Smooth muscle cell (in vitro differentiated cells): ENCODE measurements around the gene PTPRN2. TPM values are rescaled to one million over a fixed set of nuclear protein-coding genes. Genes with fewer than 3 reads are reported as not detected.

Experiments used
- DNase-seq: peaks from one replicate; lab custom pipeline; 2025; ENCODE audit not compliant: unreplicated experiment; lab: John Stamatoyannopoulos, UW
- H2AFZ ChIP-seq: fragments of 200-600 bp; sonication (generic); 2 replicates; pipeline ENCODE4 v1.6.0; 2016; ENCODE audit warnings: antibody characterized with exemption, low read depth, mild to moderate bottlenecking
- H3F3A ChIP-seq: fragments of 200-600 bp; sonication (generic); 2 replicates; pipeline ENCODE4 v1.6.0; 2017; ENCODE audit warnings: antibody characterized with exemption, low read depth
- H3K27ac ChIP-seq: fragments of 200-600 bp; sonication (generic); 2 replicates; pipeline ENCODE4 v1.5.1; 2016; ENCODE audit warnings: low read depth, mild to moderate bottlenecking
- H3K27me3 ChIP-seq: fragments of 200-600 bp; sonication (generic); 2 replicates; pipeline ENCODE4 v1.6.1; 2016; ENCODE audit warnings: low read depth, mild to moderate bottlenecking
- H3K36me3 ChIP-seq: fragments of 200-600 bp; sonication (generic); 2 replicates; pipeline ENCODE4 v1.5.1; 2016; ENCODE audit warnings: low read depth
- H3K4me1 ChIP-seq: fragments of 200-600 bp; sonication (generic); 2 replicates; pipeline ENCODE4 v1.5.1; 2016; ENCODE audit warnings: low read depth
- H3K4me2 ChIP-seq: fragments of 200-600 bp; sonication (generic); 2 replicates; pipeline ENCODE4 v1.6.0; 2016; ENCODE audit warnings: mild to moderate bottlenecking
- H3K4me3 ChIP-seq: fragments of 200-600 bp; sonication (generic); 2 replicates; pipeline ENCODE4 v1.5.1; 2016; ENCODE audit warnings: mild to moderate bottlenecking
- H3K79me2 ChIP-seq: fragments of 200-600 bp; sonication (generic); 2 replicates; pipeline ENCODE4 v1.6.0; 2016; ENCODE audit warnings: low read depth, mild to moderate bottlenecking
- H3K9ac ChIP-seq: fragments of 200-600 bp; sonication (generic); 2 replicates; pipeline ENCODE4 v1.6.0; 2016; ENCODE audit warnings: low read depth
- H3K9me3 ChIP-seq: fragments of 200-600 bp; sonication (generic); replicated peaks from 2 replicates; pipeline ENCODE4 v1.5.1; 2016; ENCODE audit warnings: low read depth
- H4K20me1 ChIP-seq: fragments of 200-600 bp; sonication (generic); 2 replicates; pipeline ENCODE4 v1.6.0; 2016; ENCODE audit warnings: low read depth
- WGBS: methylation state at CpG from one replicate; pipeline ENCODE4 v1.1.7; 2016; ENCODE audit warnings: low lambda C conversion rate; 5-methylcytosine and 5-hydroxymethylcytosine counted together
- polyA plus RNA-seq: library from polyadenylated mRNA; unstranded; fragments of >200 nt; fragmentation: Nextera tagmentation; extraction: Ambion mirVana; gene quantifications from 2 replicates; pipeline ENCODE4 v1.2.1, GENCODE V29; 2016
- total RNA-seq: library from RNA; depleted of rRNA; stranded (reverse); fragments of >200 nt; gene quantifications from 2 replicates; pipeline ENCODE4 v1.2.3, GENCODE V29; 2014
- TF ChIP-seq, protein P1 (sequence below): fragments of 200-600 bp; sonication (generic); IDR thresholded peaks from 2 replicates; pipeline ENCODE4 v1.5.1; 2017; ENCODE audit warnings: borderline replicate concordance, mild to moderate bottlenecking, antibody characterized with exemption; ENCODE audit not compliant: insufficient read depth, poor library complexity, severe bottlenecking

The PTPRN2 gene
- total and polyA plus RNA-seq, 2 experiments from 2014 or later = 0.09 to 0.87 TPM

DNA sequence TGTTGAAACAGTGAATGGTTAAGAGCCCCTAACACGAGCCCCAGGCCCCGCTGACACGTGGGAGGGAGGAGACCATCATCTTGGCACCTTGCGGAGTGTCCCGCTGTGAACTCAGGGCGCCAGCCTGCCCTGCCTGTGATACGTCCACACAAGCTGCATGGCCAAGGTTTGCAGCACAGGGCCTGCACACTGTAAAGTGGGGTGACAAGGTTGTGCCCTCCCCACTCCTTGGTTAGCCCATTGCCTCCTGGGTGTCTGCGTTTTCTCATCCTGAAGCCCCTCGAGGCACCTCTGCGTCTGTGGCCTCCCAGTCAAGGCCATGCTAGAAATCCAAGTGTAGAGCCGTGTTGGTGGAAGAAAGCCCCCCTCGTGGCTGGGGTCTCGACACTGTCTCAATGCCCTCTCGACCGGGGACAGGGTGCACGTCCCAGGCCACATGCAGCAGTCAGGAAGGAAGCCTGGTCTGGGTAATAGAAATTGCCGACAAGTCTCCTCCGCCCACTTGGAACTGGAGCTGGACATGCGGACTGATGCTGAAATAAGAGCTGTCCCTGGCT is 1058.8 kb downstream of the PTPRN2 start:
- H3K79me2 ChIP-seq = no peaks in the 10 kb centered on the region
- no peaks in the 10 kb centered on the region for H4K20me1 ChIP-seq
- H3K4me2 ChIP-seq = no peak overlapping the region
- H3F3A ChIP-seq = no peaks in the 10 kb centered on the region
- no peak overlapping the region for H3K9ac ChIP-seq
- no peak overlapping the region for H3K27ac ChIP-seq
- H3K4me3 ChIP-seq = no peak overlapping the region
- H3K9me3 ChIP-seq = no peaks in the 10 kb centered on the region
- DNase-seq = no peak
- no peaks in the 10 kb centered on the region for H3K27me3 ChIP-seq
- WGBS = 84% methylated on average over 19 of the region's 19 CpGs
- H2AFZ ChIP-seq = no peak overlapping the region
- TF ChIP-seq, protein P1, sequence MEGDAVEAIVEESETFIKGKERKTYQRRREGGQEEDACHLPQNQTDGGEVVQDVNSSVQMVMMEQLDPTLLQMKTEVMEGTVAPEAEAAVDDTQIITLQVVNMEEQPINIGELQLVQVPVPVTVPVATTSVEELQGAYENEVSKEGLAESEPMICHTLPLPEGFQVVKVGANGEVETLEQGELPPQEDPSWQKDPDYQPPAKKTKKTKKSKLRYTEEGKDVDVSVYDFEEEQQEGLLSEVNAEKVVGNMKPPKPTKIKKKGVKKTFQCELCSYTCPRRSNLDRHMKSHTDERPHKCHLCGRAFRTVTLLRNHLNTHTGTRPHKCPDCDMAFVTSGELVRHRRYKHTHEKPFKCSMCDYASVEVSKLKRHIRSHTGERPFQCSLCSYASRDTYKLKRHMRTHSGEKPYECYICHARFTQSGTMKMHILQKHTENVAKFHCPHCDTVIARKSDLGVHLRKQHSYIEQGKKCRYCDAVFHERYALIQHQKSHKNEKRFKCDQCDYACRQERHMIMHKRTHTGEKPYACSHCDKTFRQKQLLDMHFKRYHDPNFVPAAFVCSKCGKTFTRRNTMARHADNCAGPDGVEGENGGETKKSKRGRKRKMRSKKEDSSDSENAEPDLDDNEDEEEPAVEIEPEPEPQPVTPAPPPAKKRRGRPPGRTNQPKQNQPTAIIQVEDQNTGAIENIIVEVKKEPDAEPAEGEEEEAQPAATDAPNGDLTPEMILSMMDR = no peak
- H3K4me1 ChIP-seq = no peaks in the 10 kb centered on the region
- H3K36me3 ChIP-seq = no peaks in the 10 kb centered on the region

DNA sequence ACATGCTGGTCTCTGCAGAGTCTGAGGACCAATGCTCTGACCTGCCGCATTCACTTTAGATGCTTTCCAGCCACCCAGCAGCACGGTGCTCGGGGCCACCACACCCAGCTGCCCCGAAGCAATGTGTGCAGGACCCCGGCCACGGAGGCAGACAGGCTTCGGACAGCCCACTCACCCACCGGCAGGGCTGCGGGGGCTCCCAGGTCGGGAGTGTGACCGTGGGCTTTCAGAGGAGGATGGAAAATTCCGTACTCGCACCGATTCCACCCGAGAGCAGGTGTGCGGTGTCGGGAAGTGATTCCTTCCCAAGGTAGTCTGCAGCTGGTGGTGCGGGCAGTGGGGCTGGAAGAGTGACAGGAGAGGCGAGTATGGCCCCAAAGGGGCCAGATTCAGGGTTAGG is 1059.9 kb downstream of the PTPRN2 start:
- Histone ChIP-seq H3K27ac (no peak overlapping the region), H3K79me2 (no peaks in the 10 kb centered on the region), H4K20me1 (no peaks in the 10 kb centered on the region), H3K27me3 (no peaks in the 10 kb centered on the region), H3K4me1 (no peaks in the 10 kb centered on the region), H3F3A (no peaks in the 10 kb centered on the region), H3K9ac (no peak overlapping the region), H3K4me3 (no peak overlapping the region), H2AFZ (no peak overlapping the region), H3K9me3 (no peaks in the 10 kb centered on the region), H3K36me3 (no peaks in the 10 kb centered on the region), H3K4me2 (no peak overlapping the region)
- WGBS = 88% methylated on average over 19 of the region's 19 CpGs
- TF ChIP-seq, protein P1 = no peak
- no peak for DNase-seq

DNA sequence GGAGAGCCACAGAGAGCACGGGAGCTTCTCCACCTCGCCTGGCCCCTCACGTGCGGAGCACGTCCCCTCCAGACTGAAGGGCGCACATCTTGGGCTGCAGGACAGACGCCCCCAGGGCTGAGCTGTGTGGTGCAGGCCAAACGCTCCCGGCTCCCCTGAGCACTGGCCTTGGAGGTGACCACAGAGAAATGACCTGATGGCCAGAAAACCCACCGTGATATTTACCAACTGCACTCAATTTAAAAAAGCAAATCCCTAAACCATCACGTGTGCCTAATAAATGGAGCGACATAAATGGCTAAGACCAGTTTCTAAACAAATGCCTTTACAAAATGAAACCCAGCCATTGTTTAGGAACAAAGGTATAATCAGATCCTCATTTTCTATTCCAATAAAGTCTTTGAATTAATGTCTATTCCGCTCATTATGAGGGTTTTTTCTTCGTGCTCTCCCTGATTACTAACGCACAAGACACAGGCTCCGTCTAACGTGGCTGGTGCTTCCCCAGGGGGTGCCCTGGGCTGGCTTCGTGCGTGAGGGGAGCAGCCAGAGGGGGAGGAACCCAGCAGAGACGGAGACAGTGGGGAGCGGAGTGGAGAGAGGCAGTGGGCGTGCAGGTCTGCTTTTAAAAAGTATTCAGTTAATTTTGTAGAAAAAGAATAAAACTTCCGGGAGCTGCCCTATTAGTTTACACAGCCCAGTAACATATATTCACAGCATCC is 1060.5 kb downstream of the PTPRN2 start:
- WGBS = 85% methylated on average over 23 of the region's 23 CpGs
- H3K79me2 ChIP-seq = no peaks in the 10 kb centered on the region
- H3K4me3 ChIP-seq = no peak overlapping the region
- no peaks in the 10 kb centered on the region for H3K9me3 ChIP-seq
- H3K9ac ChIP-seq = no peak overlapping the region
- H3K36me3 ChIP-seq = no peaks in the 10 kb centered on the region
- H2AFZ ChIP-seq = no peak overlapping the region
- TF ChIP-seq, protein P1 = no peak
- no peaks in the 10 kb centered on the region for H4K20me1 ChIP-seq
- no peaks in the 10 kb centered on the region for H3K27me3 ChIP-seq
- H3K4me1 ChIP-seq = no peaks in the 10 kb centered on the region
- H3F3A ChIP-seq = no peaks in the 10 kb centered on the region
- H3K4me2 ChIP-seq = no peak overlapping the region
- H3K27ac ChIP-seq = no peak overlapping the region
- no peak for DNase-seq
